Thymus (tissue), 11 donors: ENCODE data around the gene HSD11B1L. TPM values are rescaled to one million over a fixed set of nuclear protein-coding genes. Genes with fewer than 3 reads are reported as not detected.

ENCODE experiments used
- DNase-seq, 9 donors: peaks; one replicate each; pipeline ENCODE4 v3.0.0-alpha.2; 2013; ENCODE audit warnings: low spot score in 9 of 9, low read depth in 6 of 9, missing footprints in 1 of 9
- H3K27ac ChIP-seq, 2 donors: one replicate each; pipeline ENCODE4 v1.5.1; 2013; ENCODE audit warnings: control low read depth in 1 of 2, low read depth in 1 of 2, low read length in 1 of 2, mild to moderate bottlenecking in 1 of 2, moderate library complexity in 1 of 2
- H3K27me3 ChIP-seq, 2 donors: one replicate each; pipeline ENCODE4 v1.5.1; 2013; ENCODE audit warnings: low read length in 1 of 2; ENCODE audit not compliant: control insufficient read depth in 2 of 2, insufficient read depth in 1 of 2
- H3K36me3 ChIP-seq, 2 donors: one replicate each; pipeline ENCODE4 v1.5.1; 2013; ENCODE audit warnings: low read length in 1 of 2, mild to moderate bottlenecking in 1 of 2, moderate library complexity in 1 of 2; ENCODE audit not compliant: control insufficient read depth in 2 of 2, insufficient read depth in 2 of 2
- H3K4me1 ChIP-seq, 2 donors: one replicate each; pipeline ENCODE4 v1.5.1; 2013; ENCODE audit warnings: low read length in 2 of 2; ENCODE audit not compliant: control insufficient read depth in 2 of 2, insufficient read depth in 2 of 2
- H3K4me3 ChIP-seq, 2 donors: one replicate each; pipeline ENCODE4 v1.5.1; 2013; ENCODE audit warnings: low read length in 2 of 2, control low read depth in 1 of 2, mild to moderate bottlenecking in 1 of 2
- H3K9me3 ChIP-seq, 2 donors: one replicate each; pipeline ENCODE4 v1.5.1; 2013; ENCODE audit warnings: low read length in 1 of 2, mild to moderate bottlenecking in 1 of 2; ENCODE audit not compliant: control insufficient read depth in 2 of 2, insufficient read depth in 1 of 2
- WGBS: extraction: QIAGEN DNeasy Blood & Tissue Kit; methylation state at CpG from one replicate; pipeline ENCODE4 v1.1.7; 2013; 5-methylcytosine and 5-hydroxymethylcytosine counted together
- polyA plus RNA-seq: library from polyadenylated mRNA; stranded (reverse); fragments of 200-250 nt; gene quantifications from one replicate; pipeline ENCODE4 v1.2.3, GENCODE V29; 2013
- total RNA-seq: library from RNA; stranded (reverse); fragments of 120-200 nt; gene quantifications from one replicate; pipeline ENCODE4 v1.2.4, GENCODE V29; 2013
- donor health status: healthy.

Gene HSD11B1L
- total and polyA plus RNA-seq, 2 donors = 4.6 to 6.5 TPM

DNA sequence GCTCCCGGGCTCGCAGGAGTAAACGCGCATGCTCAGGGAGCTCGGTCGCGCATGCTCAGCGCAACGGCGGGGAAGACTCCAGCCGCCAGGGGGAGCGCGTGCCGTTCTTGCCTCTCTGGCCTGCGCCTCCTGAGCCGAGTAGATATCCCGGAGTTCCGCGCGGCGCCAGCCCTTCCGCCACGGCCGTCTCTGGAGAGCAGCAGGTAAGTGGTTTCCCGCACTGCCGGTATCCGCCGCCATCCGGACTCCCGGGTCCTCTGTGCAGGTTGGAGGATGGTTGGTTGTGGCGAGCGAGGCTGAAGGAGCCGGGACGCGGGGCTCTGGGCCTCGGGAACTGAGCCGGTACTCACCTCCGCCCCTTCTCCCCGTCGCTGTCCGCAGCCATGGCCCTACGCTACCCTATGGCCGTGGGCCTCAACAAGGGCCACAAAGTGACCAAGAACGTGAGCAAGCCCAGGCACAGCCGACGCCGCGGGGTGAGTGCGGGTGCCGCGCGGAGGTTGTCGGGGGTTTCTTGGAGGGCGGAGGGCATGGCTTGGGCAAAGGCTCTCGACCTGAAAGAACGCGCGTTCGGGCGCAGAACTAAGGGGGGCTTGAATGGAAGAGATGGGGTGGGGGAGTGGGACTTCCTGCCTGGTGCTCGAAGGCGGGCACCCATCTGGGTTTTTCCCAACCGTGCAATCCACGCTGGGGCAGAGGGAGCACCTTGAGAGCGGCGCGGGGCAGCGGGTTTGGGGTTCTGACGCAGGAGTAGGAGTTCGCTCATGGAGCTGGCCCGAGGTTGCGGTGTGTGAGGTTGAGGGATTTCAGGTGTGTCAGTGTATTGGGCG is 9.5 kb downstream of the HSD11B1L start, which contains the start of gene RPL36:
Gene RPL36 (plus strand): TSS at position 171 of the 830 bp plus-strand sequence. CDS start 213 bp downstream, at position 384.
- Histone ChIP-seq H3K36me3 (peaks cover 42% of the 10 kb centered on the region in 2 donors), H3K4me1 (peaks cover 18 to 36% of the 10 kb centered on the region in 2 donors), H3K9me3 (peaks cover 0 to 5% of the 10 kb centered on the region in 2 donors), H3K4me3 (peak within 1 kb of the TSS; percentile 67 to 87), H3K27me3 (no peaks in the 10 kb centered on the region), H3K27ac (peak within 1 kb of the TSS; percentile 83 to 91)
- under 1% methylated on average over 73 of the region's 73 CpGs for WGBS
- peak; percentile 90 to 99 (median 96) for DNase-seq

DNA sequence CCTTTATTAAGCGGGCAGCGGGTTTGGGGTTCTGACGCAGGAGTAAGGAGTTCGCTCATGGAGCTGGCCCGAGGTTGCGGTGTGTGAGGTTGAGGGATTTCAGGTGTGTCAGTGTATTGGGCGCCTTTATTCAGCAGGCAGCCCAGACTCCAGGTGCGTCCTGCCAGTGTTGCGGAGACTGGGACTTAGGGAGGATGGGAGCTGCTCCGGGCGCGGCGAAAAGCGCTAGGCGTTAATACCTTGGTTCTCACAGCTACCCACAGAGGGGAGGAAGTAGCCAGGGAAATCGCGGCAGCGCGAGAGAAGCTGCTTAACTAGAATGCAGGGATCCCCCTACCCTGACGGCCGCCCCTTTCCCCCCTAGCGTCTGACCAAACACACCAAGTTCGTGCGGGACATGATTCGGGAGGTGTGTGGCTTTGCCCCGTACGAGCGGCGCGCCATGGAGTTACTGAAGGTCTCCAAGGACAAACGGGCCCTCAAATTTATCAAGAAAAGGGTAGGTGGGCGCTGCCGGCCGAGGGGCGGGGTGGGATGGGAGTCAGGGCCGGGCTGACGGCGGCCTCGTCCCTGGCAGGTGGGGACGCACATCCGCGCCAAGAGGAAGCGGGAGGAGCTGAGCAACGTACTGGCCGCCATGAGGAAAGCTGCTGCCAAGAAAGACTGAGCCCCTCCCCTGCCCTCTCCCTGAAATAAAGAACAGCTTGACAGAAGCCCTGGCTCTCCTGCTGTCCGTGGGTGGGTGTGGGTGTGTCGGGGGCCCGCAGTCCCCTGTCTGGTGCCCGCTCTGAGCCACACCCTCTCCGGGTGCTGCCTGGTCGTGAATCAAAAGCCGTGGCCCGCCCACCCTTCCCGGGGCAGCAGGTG is 10.4 kb downstream of the HSD11B1L start:
- H3K4me1 ChIP-seq = peaks cover 15 to 33% of the 10 kb centered on the region in 2 donors
- DNase-seq = peak in 1 of 9 donors; percentile 46
- H3K27ac ChIP-seq = peak overlapping the region; percentile 83 to 91
- H3K4me3 ChIP-seq = peak overlapping the region; percentile 67 to 87
- H3K27me3 ChIP-seq = no peaks in the 10 kb centered on the region
- H3K9me3 ChIP-seq = peaks cover 0 to 5% of the 10 kb centered on the region in 2 donors
- WGBS = 10% methylated on average over 54 of the region's 54 CpGs
- H3K36me3 ChIP-seq = peaks cover 50 to 51% of the 10 kb centered on the region in 2 donors

DNA sequence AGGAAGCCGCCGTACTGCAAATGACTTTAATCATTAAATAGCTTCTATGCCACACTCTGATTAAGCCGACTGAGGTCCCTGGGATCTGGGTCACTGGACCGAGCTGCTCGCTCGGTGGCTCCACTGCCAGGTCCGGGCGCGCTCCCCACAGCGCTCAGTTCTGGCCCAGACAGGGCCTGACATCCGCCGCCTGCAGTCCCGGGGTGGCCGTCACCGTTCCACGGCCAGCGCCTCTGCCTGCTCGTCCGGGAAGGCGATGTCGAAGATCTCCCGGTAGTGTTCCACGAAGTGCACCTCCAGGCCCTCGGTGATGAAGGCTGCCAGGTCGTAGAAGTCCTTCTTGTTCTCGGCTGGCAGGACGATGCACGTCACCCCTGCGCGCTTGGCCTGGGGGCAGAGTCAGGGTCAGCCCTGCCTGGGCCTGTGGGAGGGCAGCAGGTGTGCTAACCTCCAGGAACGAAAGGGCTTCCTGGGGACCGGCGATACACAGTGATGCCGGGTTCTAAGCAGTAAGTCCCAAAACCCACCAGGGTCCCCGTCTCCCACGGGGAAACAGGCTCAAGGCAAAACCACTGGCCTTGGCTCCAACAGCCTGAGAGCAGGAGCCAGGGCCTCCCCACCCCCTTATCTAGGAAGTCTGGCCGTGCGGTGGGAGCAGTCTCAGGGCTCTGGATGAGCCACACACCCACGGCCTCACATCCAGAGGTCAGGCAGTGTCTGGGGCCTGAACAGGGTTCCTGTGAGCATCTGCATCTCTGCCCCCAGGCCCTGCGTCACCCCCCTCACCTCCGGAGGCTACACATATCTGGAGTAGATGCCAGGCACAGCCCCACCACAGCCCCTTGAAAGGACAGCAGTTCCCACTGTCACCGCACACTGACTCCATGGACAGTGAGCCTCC is 11.2 kb downstream of the HSD11B1L start:
- peaks cover 0 to 5% of the 10 kb centered on the region in 2 donors for H3K9me3 ChIP-seq
- no peak for DNase-seq
- peaks cover 58 to 60% of the 10 kb centered on the region in 2 donors for H3K36me3 ChIP-seq
- 92% methylated on average over 42 of the region's 42 CpGs for WGBS
- no peaks in the 10 kb centered on the region for H3K27me3 ChIP-seq
- H3K4me1 ChIP-seq = peaks cover 12 to 26% of the 10 kb centered on the region in 2 donors
- no peak overlapping the region for H3K27ac ChIP-seq
- H3K4me3 ChIP-seq = peak overlapping the region in 1 of 2 donors; percentile 87

DNA sequence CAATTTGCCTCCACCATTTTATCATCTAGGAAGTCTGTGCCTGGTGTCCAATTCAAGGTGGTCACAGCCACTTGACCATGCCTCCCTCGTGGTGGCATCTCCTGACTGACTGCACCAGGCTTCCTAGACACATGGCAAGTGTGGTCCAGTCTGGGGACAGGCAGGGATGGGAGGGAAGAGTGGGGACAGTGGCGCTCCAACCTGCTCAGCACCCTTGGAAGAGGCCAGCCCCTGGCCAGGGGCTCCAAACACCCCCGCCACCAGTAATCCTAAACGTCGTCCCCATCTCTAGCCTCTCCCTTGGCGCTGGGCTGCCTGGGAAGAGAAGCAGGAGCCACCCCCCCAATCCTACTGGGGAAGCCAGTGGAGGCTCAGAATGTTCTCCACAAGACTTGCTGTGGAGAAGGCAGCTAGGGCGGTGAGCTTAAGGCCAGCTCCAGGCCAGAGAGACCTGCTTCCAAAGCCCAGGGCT is 11.9 kb downstream of the HSD11B1L start:
- H3K27ac ChIP-seq = no peak overlapping the region
- peaks cover 62 to 64% of the 10 kb centered on the region in 2 donors for H3K36me3 ChIP-seq
- no peak for DNase-seq

DNA sequence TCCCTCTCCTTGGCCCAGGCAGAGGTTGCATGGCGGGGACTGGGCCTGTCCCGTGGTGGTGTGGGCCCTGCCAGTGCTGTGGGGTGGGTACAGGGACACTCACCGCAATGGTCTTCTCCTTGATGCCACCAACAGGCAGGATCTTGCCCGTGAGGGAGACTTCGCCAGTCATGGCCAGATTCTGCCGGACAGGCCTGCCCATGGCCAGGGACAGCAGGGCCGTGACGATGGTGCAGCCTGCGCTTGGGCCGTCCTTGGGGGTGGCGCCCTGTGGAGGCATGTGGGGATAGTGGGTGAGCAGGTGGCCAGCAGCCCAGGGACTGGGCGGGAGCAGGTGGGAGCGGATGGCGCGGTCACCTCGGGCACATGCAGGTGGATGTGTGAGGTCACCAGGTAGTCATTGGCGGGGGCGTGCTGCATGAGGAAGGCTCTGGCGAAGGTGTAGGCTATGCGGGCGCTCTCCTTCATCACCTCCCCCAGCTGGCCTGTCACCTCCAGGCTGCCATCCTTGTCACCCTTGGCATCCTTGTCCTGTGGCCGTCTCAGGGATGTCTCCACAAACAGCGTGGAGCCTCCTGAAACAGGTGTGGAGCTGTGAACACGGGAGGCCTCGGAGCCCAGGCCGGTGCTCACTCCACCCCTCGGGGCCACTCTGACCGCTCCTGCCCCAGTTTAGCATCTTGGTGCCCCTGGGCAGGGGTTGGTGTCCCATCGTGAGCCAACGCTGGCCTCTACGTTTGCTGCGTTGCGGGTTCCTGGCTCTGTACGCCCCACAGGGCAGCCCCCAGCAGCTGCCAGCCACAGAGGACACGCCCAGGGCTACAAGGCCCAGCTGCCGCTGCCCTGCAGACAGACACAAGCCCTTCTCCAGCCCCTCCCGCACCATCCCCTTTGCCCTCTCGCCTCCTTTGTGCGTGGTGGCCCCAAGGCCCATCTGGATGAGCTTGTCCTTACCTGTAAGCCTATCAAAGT is 12.7 kb downstream of the HSD11B1L start:
- Histone ChIP-seq H3K27ac (peak overlapping the region in 1 of 2 donors; percentile 4), H3K4me1 (peaks cover 7 to 21% of the 10 kb centered on the region in 2 donors), H3K9me3 (peaks cover 0 to 1% of the 10 kb centered on the region in 2 donors), H3K36me3 (peaks cover 68 to 70% of the 10 kb centered on the region in 2 donors), H3K27me3 (no peaks in the 10 kb centered on the region), H3K4me3 (no peak overlapping the region)
- whole genome bisulfite sequencing = 97% methylated on average over 39 of the region's 39 CpGs
- DNase-seq = no peak

More for the DNA sequence above, 11.9 kb downstream of the HSD11B1L start:
- no peak overlapping the region for H3K4me3 ChIP-seq
- peaks cover 7 to 21% of the 10 kb centered on the region in 2 donors for H3K4me1 ChIP-seq
- 97% methylated on average over 7 of the region's 7 CpGs for WGBS
- H3K9me3 ChIP-seq = peaks cover 1 to 4% of the 10 kb centered on the region in 2 donors
- no peaks in the 10 kb centered on the region for H3K27me3 ChIP-seq

DNA sequence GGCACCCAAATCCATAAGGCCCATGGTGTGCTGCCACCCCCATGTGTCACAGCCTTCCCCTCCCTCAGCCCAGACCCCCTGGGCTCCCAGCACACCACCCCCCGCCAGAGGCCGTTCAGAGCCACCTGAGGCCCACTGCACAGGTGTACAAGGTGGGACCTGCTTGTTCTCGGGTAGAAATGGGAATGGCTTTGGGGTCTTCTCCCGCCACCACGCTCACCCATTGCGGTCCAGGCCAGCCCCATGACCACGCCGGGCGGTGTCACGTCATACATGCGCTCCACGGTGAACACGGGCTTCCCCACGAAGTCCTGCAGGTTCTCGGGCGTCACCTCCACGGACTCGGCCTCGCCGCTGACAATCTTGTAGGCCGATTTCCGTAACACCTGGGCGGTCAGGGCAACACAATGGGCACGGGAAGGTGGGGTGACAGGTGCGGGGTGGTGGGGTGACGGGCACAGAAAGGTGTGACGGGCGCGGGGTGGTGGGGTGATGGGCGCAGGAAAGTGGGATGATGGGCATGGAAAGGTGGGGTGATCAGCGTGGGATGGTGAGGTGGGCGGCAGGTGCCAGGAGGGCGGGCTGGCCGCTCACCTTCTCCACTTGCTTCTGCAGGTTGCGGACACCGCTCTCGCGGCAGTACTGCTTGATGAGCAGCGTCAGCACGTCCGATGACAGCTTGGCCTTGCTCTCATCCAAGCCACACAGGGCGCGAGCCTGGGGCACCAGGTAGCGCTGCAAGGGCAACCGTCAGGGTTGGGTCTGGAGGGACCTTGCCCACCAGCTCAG is 13.5 kb downstream of the HSD11B1L start:
- Histone ChIP-seq H3K36me3 (peaks cover 77 to 79% of the 10 kb centered on the region in 2 donors), H3K9me3 (peaks cover 0 to 1% of the 10 kb centered on the region in 2 donors), H3K4me3 (no peak overlapping the region), H3K4me1 (peaks cover 7 to 21% of the 10 kb centered on the region in 2 donors), H3K27me3 (no peaks in the 10 kb centered on the region), H3K27ac (no peak overlapping the region)
- 95% methylated on average over 45 of the region's 45 CpGs for WGBS
- DNase-seq = no peak

DNA sequence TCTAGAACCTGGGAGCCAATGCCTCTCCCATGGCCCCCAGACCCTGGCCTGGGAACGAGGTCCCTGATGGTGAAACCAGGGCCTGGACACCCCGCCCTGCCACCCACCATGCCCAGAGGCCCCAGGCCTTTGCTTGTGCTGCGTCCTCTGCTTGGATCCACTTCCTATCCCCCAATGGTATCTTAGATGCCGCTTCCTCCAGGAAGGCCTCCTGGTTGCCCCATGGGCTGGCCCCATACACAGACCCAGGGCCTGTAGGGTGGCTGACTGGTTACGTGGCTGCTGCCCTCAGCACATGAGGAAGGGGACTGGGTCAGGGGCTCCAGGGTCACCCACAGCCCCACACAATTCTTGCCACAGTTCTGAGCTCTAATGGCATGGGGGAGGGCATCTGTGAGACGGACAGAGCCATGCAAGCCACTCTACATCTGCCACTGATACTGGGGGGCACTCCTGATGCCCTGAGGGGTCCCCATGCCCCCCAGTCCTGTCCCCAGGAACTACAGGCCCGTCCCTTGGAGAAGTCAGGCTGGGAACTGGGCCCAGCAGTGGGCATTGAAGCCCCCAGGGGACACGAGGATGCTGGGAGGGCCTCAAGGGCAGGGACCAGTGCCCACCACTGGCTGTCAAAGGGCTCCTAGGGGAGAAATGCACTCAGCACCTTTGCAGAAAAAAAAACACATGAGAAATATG is 14.3 kb downstream of the HSD11B1L start:
- Histone ChIP-seq H3K9me3 (peaks cover 0 to 1% of the 10 kb centered on the region in 2 donors), H3K27me3 (no peaks in the 10 kb centered on the region), H3K36me3 (peaks cover 78 to 82% of the 10 kb centered on the region in 2 donors), H3K4me1 (peaks cover 7 to 17% of the 10 kb centered on the region in 2 donors), H3K4me3 (no peak overlapping the region), H3K27ac (no peak overlapping the region)
- WGBS = 95% methylated on average over 8 of the region's 8 CpGs
- no peak for DNase-seq
